Tibial nerve (tissue), 4 donors: ENCODE results near the gene SOX9.

Experiments used
- EP300 ChIP-seq, 2 donors: sonication (generic); formaldehyde crosslinking; IDR thresholded peaks; one replicate each; pipeline ENCODE4 v1.6.1; 2017; ENCODE audit warnings: antibody characterized with exemption in 2 of 2, mild to moderate bottlenecking in 1 of 2
- TF ChIP-seq, protein P1 (sequence below), 5 experiments: fragments of 200-600 bp in 3 of 5; fragments of 450-650 bp in 2 of 5; sonication (generic) in 3 of 5; IDR thresholded peaks; one replicate each; pipeline ENCODE4 v1.5.1; 2016 to 2019; ENCODE audit warnings: antibody characterized with exemption in 5 of 5, mild to moderate bottlenecking in 3 of 5, moderate library complexity in 2 of 5

DNA sequence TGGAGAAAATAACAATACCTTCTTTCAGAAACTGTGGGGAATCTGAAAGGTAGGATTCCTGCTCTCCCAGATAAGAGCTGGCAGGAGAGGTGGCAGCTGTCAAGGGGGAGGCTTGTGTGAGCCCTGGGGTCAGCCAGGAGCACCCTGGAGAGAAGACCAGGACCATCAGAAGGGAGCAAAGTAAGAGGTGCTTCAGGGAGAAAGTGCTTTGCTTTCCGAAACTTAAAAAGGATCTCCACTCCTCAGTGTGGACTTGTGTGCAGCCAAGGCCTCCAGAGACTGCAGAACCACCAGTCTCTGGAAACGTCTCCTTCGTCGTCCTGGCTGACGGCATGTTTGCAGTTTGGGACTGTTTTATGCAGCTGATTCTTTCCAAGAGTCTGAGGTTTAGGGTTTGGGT lies 13.7 kb upstream of the SOX9 start:
- TF ChIP-seq, protein P1, sequence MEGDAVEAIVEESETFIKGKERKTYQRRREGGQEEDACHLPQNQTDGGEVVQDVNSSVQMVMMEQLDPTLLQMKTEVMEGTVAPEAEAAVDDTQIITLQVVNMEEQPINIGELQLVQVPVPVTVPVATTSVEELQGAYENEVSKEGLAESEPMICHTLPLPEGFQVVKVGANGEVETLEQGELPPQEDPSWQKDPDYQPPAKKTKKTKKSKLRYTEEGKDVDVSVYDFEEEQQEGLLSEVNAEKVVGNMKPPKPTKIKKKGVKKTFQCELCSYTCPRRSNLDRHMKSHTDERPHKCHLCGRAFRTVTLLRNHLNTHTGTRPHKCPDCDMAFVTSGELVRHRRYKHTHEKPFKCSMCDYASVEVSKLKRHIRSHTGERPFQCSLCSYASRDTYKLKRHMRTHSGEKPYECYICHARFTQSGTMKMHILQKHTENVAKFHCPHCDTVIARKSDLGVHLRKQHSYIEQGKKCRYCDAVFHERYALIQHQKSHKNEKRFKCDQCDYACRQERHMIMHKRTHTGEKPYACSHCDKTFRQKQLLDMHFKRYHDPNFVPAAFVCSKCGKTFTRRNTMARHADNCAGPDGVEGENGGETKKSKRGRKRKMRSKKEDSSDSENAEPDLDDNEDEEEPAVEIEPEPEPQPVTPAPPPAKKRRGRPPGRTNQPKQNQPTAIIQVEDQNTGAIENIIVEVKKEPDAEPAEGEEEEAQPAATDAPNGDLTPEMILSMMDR (IDR thresholded peaks at IDR 0.05): no peak
- no peak for TF ChIP-seq EP300 (IDR thresholded peaks at IDR 0.05)
